Heart right ventricle (tissue), 16 donors: Measurements from ENCODE around the gene SNRK. TPM values are rescaled to one million over a fixed set of nuclear protein-coding genes. Genes with fewer than 3 reads are reported as not detected.

ENCODE experiments used
- ATAC-seq, 8 donors: fragments of 200-7000 bp; cut with Tn5 transposase; one replicate each; pipeline ENCODE4 v1.9.1; 2020; ENCODE audit warnings: mild to moderate bottlenecking in 8 of 8, moderate library complexity in 8 of 8, moderate number of reproducible peaks in 1 of 8
- DNase-seq, 2 donors: peaks; one replicate each; pipeline ENCODE4 v3.0.0-alpha.2; 2020
- H3K27ac ChIP-seq, 10 donors: fragments of 200-600 bp; sonication (generic) in 2 of 10; one replicate each; pipeline versions ENCODE4 v1.5.0 to v1.8.0; 2020 to 2022; ENCODE audit warnings: mild to moderate bottlenecking in 3 of 10
- H3K27me3 ChIP-seq, 7 donors: fragments of 200-600 bp; one replicate each; pipeline ENCODE4 v1.8.0; 2021 to 2022; ENCODE audit warnings: mild to moderate bottlenecking in 2 of 7
- H3K36me3 ChIP-seq, 9 donors: fragments of 200-600 bp; sonication (generic) in 1 of 9; one replicate each; pipeline versions ENCODE4 v1.5.0 to v1.8.0; 2020 to 2022; ENCODE audit warnings: mild to moderate bottlenecking in 2 of 9
- H3K4me1 ChIP-seq, 9 donors: fragments of 200-600 bp; sonication (generic) in 1 of 9; one replicate each; pipeline versions ENCODE4 v1.5.0 to v1.8.0; 2020 to 2022; ENCODE audit warnings: mild to moderate bottlenecking in 4 of 9
- H3K4me3 ChIP-seq, 10 donors: fragments of 200-600 bp; sonication (generic) in 2 of 10; one replicate each; pipeline versions ENCODE4 v1.5.0 to v1.8.0; 2020 to 2022; ENCODE audit warnings: mild to moderate bottlenecking in 7 of 10, moderate library complexity in 2 of 10
- H3K9me3 ChIP-seq, 11 donors: fragments of 200-600 bp in 10 of 11; sonication (generic) in 2 of 11; one replicate each; pipeline versions ENCODE4 v1.5.0 to v1.8.0; 2013 to 2022; ENCODE audit warnings: mild to moderate bottlenecking in 2 of 11, control low read depth in 1 of 11, moderate library complexity in 1 of 11
- CTCF ChIP-seq, 9 donors: fragments of 200-600 bp; sonication (generic) in 2 of 9; IDR thresholded peaks; one replicate each; pipeline versions ENCODE4 v1.5.0 to v1.8.0; 2021 to 2022; ENCODE audit warnings: antibody characterized with exemption in 9 of 9, mild to moderate bottlenecking in 5 of 9, moderate library complexity in 1 of 9
- WGBS, 2 donors: extraction: QIAGEN DNeasy Blood & Tissue Kit; methylation state at CpG; one replicate each; pipeline ENCODE4 v1.1.7; 2013; ENCODE audit warnings: inconsistent platforms in 1 of 2; 5-methylcytosine and 5-hydroxymethylcytosine counted together
- intact Hi-C, 10 donors: fragments of 100-400 bp; cut with DNase I; formaldehyde crosslinking; loops; one replicate each; pipeline versions ENCODE4 v1.11.1 to v1.14.2; 2022
- long read RNA-seq, 3 donors: library from polyadenylated mRNA; unstranded; transcript quantifications; one replicate each; pipeline ENCODE4 v2.0.0, GENCODE V29; 2020 to 2021
- polyA plus RNA-seq, 2 donors: library from polyadenylated mRNA; stranded (reverse); fragments of 200-250 nt; gene quantifications; one replicate each; pipeline ENCODE4 v1.2.3, GENCODE V29; 2013
- total RNA-seq, 10 donors: library from RNA; stranded (reverse); fragmentation: NEBNext Ultra II Directional in 3 of 10; extraction: Animal tissue kit (Norgen Biotek cat#: 25700) in 3 of 10; gene quantifications; one replicate each; pipeline versions ENCODE4 v1.2.1 to v1.2.4, GENCODE V29; 2021 to 2023
- donor health status: Arrhythmogenic right ventricular cardiomyopathy.
- donor health status: ischemic (EF 13 %, LVEDD 7.1; RV severe dilation, severe dysfunction).
- donor health status: healthy with polysubstance abuse.
- donor health status: DM: no; HTN: yes; CAD: no.
- donor health status: DM: no; HTN: no; CAD: no.
- donor health status: ischemic (EF 25% LVEDD 6.9; RV normal size, moderate dysfunction).
- donor health status: ischemic (EF 25% LVEDD 5.7; RV mildly dilated, moderate dysfunction).
- donor health status: healthy.
- donor health status: DM: yes; HTN: yes; CAD: no.
- donor health status: Ischemic cardiomyopathy.
- donor health status: ischemic (EF 35%, LVEDD 5.7; RV mildly dilated, moderate dysfunction).
- donor health status: nonischemic (EF 11% LVEDD 7.7; RV severe dilation, severe dysfunction).
- donor health status: DM: yes; HTN: yes; CAD: no.
- donor health status: PGD.
- donor health status: ischemic (EF 29% LVEDD 5.4; RV normal size, mild dysfunction).
- donor health status: nonischemic (EF 23%, LVEDD 6.1; RV moderate dilation, normal function).

The SNRK gene
- total RNA-seq: 10 to 100 TPM; 20.9 to 51.9 (median 29.2) TPM
- 10 to 100 TPM; 11.4 to 12.9 TPM for polyA plus RNA-seq
- long read RNA-seq, donor 1, full-length matches to known transcripts: 26 of 39 reads
- long read RNA-seq, donor 1, partial matches to known transcripts: 4 of 39 reads
- long read RNA-seq, donor 1, other reads (novel, unspliced or antisense): 9 of 39 reads
- long read RNA-seq, donor 2, full-length matches to known transcripts: 19 of 35 reads
- long read RNA-seq, donor 2, partial matches to known transcripts: 6 of 35 reads
- long read RNA-seq, donor 2, other reads (novel, unspliced or antisense): 10 of 35 reads
- long read RNA-seq, donor 3, full-length matches to known transcripts: 15 of 69 reads
- long read RNA-seq, donor 3, partial matches to known transcripts: 43 of 69 reads
- long read RNA-seq, donor 3, other reads (novel, unspliced or antisense): 11 of 69 reads

- ATAC-seq: peak; percentile 90 to 98 (median 94)
- Histone ChIP-seq H3K4me3 (peak within 1 kb of the TSS; percentile 38 to 74 (median 68)), H3K27ac (peak within 1 kb of the TSS; percentile 89 to 98 (median 93)), H3K4me1 (peaks cover 12 to 66% (median 44%) of the 10 kb centered on the region in 9 donors), H3K9me3 (no peaks in the 10 kb centered on the region), H3K36me3 (peaks cover 0 to 15% (median 0%) of the 10 kb centered on the region in 9 donors), H3K27me3 (no peaks in the 10 kb centered on the region)
- DNase-seq: peak; percentile 91 to 95
- 0 to 1% methylated on average over 72 to 91 of the region's 91 CpGs for WGBS, 2 donors
- intact Hi-C loops: loop anchor here in 9 of 10 donors (1.0 to 10.0 kb wide), 17 partner anchors 36 to 339 kb away; partner anchors contain the start of gene ANO10 (in 1 of the 9)
- TF ChIP-seq CTCF (IDR thresholded peaks at IDR 0.05): peak in 7 of 9 donors; percentile 17 to 70 (median 38)
These were observed at the start of gene SNRK for GRCh38 chr3:43286115-43286840. Gene SNRK (plus strand): TSS chr3:43286540. CDS start chr3:43303204, 16,664 bp downstream.

- Histone ChIP-seq H3K4me1 (peaks cover 0 to 21% (median 0%) of the 10 kb centered on the region in 9 donors), H3K27ac (no peak overlapping the region), H3K36me3 (no peaks in the 10 kb centered on the region), H3K27me3 (no peaks in the 10 kb centered on the region), H3K9me3 (peaks cover 0 to 10% (median 0%) of the 10 kb centered on the region in 11 donors), H3K4me3 (no peak overlapping the region)
- ATAC-seq: peak in 1 of 8 donors; percentile 63
- no peak for DNase-seq
- 33 to 37% methylated on average over 4 of the region's 4 CpGs for WGBS, 2 donors
- no peak for TF ChIP-seq CTCF (IDR thresholded peaks at IDR 0.05)
- intact Hi-C loops: loop anchor here in 1 of 10 donors (5.0 kb wide), 1 partner anchor 1518 kb away; no protein-coding TSS in a partner anchor
These were observed 47.5 kb upstream of the SNRK start for GRCh38 chr3:43238801-43239200.

- intact Hi-C loops: loop anchor here in 1 of 10 donors (5.0 kb wide), 1 partner anchor 1518 kb away; no protein-coding TSS in a partner anchor
- WGBS, 2 donors: 91 to 94% methylated on average over 3 of the region's 3 CpGs
- peaks cover 0 to 24% (median 8%) of the 10 kb centered on the region in 9 donors for H3K4me1 ChIP-seq
- DNase-seq (no peak), ATAC-seq (no peak)
- H3K9me3 ChIP-seq: peaks cover 0 to 10% (median 0%) of the 10 kb centered on the region in 11 donors
- H3K27ac ChIP-seq: no peak overlapping the region
- no peak overlapping the region for H3K4me3 ChIP-seq
- no peaks in the 10 kb centered on the region for H3K36me3 ChIP-seq
- TF ChIP-seq CTCF (IDR thresholded peaks at IDR 0.05): no peak
- no peaks in the 10 kb centered on the region for H3K27me3 ChIP-seq
These were observed 46.6 kb upstream of the SNRK start for GRCh38 chr3:43239755-43240154.
